SU-DHL-6 (cell line): ENCODE data around the gene LGALS1.

Experiments
- CTCF ChIP-seq: fragments of 200-600 bp; sonication (generic); IDR thresholded peaks from one replicate; pipeline ENCODE4 v1.5.1; 2017; ENCODE audit warnings: antibody characterized with exemption, mild to moderate bottlenecking, low read length, moderate library complexity; ENCODE audit not compliant: insufficient read depth, poor library complexity, severe bottlenecking
- EZH2phosphoT487 ChIP-seq: fragments of 200-600 bp; sonication (generic), shearing (Covaris generic); conservative IDR thresholded peaks from 2 replicates; pipeline ENCODE4 v1.6.1; 2018; ENCODE audit warnings: mild to moderate bottlenecking, antibody characterized with exemption, low read length, moderate library complexity, mixed read lengths

- TF ChIP-seq CTCF (no peak), EZH2phosphoT487 (no peak)
Measured at GRCh38 chr22:37681001-37681424, 5.6 kb downstream of the LGALS1 start.
